ENCODE results near the gene CTNNA3.

CTNNA3 gene

DNA sequence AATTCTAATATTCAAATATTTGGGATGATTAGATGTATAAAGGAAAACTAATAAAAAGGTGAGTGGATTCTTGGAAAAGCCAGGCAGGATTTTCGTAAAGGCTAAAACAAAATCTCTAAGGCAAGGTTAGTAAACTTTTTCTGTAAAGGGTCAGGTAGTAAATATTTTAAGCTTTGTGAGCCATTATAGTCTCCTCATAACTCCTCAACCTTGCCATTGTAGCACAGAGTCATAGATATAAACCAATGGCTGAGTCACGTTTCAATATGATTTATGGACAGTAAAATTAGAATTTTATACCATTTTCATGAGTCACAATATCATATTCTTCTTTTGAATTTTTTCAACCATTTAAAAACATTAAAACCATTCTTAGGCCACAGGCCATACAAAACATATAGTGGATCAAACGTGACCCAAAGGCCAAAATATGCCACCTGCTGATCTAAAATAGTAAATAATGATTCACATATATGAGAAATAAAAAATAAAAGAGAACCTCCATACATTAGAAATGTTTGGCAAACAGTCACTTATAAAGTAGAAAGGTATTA lies 1422.0 kb downstream of the CTNNA3 start:
- DNase-seq: no peak

DNA sequence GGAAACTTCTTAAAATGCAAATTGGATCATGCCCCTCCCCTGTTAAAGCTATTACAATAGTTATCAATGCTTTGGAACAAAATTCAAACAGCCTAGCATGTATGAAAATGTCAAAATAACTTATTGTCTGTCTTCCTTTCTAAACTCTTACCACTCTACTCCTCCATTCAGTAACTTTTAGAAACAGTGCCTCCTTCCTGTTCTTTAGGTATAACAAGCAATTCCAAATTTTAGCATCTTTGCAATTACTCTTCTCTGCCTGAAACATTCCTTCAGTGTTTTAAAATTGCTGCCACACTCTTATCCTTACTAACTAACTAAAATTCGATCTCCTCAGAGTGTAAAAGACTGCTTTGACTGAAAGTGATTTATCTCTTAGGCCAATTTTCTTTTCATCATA lies 1430.6 kb downstream of the CTNNA3 start:
- DNase-seq: no peak

DNA sequence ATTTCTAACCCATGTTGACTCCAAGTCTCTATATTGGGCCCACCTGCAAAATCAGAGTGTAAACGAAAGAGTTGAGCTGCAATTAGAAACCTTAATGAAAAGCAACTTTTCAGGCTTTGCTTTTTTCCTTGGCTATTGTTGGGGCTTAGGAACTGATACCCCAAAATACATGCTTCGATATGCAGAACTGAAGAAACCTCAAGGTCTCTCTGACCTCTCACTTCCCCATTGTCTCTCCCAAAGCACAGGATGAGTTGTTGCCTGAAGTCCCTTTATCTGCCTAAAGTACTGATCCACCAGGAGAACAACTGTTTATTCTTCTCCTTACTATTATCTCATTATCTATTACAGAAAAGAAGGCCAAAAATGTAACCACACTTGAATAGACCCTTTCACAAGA lies 1436.2 kb downstream of the CTNNA3 start:
- no peak for DNase-seq

DNA sequence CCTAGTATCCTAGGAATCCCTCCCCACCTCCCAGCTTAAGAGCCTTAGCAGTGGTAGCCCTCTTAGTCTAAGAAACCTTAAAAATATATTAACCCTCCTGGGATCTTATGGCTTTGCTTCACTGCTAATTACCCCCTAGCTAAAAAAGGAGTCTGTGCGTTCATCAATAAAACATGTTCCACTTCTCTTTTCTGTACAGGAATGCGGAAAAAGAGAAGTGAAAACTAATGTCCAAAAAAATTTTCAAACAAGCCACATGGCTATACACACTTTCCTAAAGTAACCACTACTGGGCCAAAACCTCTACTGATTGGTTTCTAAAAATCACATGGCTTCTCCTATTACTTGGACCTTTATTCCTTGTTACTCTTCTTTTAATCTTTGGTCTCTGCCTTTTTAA lies 1437.3 kb downstream of the CTNNA3 start:
- DNase-seq: no peak

DNA sequence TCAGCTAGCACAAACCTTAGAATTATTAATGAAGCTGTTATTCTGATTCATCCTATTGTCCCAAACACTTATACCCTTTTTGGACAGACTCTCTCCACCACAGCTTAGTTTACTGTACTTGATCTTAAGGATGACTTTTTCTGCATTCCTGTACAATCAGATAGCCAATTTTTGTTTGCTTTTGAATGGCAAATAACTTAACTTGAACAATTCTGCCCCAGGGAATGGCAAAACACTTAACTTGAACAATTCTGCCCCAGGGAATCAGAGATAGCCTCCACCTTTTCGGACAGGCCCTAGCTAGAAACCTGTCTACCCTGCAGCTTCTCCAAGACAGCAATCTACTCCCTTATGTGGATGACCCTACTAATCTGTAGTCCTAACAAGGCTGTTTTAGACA lies 1438.2 kb downstream of the CTNNA3 start:
- DNase-seq: no peak

DNA sequence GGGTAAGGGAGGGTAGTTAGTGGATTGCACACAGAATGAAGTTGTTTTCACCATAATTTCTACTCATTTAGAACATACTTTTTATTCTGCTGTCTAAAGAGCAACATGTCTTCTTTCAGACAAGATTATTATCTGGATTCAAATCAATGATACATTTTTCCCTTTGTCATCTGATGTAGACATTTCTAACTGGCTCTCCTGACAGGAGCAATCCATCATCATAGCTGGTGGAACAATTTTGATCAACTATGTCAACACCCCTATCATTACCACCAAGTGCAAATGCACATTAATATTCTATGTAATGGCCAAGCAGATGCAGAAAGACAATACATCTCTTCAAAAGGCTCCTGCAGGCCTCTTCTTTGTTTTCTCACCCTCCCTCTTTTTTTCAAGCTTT lies 1443.0 kb downstream of the CTNNA3 start:
- no peak for DNase-seq

DNA sequence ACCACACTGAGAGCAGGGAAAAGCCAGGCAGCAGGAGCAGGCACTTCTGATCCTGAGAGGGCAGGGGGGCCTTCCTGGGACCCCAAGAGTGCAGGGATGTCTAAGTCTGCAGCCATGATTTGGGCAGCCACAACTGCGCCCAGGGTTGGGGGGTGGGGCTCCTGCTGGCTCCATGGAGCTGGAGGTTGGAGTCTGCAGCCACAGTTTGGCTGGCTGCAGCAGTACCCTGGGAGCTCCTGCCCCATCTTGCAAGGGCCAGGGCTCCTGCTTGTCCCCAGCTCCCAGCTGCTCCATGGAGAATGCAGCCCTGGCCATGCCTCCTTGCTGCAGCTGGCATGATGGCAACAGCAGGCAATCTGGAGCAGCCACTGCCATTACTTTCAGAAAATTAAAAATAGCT lies 1449.8 kb downstream of the CTNNA3 start:
- DNase-seq: no peak

DNA sequence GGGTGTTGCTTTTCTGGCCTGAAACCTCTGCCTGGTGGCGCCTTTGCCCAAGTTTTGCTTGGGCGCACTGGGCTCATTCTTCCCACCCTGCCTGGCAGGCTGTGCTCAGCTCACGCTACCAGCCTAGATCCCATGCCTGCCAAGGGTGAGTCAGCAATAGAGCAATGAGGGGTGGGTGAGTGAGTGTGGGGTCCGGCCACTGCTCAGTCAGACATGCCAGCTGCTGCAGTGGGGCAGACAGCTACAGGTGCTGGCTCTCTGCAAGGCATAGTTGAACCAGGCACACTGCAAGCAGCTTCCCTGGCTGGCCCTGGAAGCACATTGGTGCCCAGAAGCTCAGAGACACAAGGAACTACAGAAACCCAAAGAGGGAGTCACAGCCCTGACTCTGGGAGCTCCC lies 1451.0 kb downstream of the CTNNA3 start:
- no peak for DNase-seq

DNA sequence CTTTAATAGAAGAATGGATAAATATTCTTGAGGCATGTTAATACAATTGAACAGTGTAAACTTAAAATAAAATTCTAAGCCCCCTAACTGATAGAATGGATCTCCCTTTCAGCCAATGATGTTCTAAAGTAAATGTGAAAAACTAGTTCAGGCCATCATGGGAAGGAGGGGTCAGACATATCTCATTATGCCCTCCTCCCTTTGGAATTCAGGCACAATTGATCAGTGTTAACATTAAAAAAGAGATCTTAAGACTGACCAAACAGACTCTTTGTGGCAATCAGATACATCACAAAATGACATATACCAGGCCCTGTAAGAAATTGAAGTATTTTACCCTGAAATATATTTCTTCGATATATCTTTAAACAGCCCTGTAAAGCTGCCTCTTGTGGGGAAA lies 1453.1 kb downstream of the CTNNA3 start:
- DNase-seq: no peak

DNA sequence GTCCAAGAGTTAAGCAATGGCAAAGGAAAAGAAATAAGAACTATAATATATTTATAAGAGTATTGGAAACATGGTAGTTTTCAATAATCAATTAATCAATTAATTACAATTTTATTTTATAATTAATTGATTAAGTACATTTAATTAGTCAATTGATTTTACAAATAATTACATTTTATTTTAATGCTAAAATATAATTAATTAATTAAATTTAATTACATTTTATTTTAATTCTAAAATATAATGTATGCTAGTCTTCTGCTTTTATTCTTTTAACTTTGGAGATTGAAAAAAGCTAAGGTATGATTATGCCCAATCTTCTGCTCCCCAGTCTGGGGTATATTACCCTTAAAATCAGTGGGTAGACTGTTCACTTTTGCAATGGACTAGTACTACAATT lies 1456.9 kb downstream of the CTNNA3 start:
- no peak for DNase-seq

DNA sequence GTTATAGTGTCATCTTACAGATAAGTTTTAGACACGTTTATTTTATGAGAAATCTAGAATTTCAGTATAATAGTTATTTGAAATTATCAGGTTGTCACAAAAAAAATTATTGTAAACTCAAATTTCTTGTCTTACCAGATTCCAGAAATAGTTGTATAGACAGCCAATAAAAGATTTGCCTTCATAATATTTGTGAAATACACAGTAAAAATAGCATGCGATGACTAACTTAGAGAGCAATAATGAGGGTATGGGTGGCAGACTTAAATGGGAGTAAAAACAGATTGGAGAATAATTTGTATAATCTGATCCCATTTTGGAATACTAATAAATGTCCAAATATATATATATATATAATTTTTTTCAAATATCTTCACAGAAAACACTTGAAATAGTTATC lies 1457.7 kb downstream of the CTNNA3 start:
- no peak for DNase-seq

DNA sequence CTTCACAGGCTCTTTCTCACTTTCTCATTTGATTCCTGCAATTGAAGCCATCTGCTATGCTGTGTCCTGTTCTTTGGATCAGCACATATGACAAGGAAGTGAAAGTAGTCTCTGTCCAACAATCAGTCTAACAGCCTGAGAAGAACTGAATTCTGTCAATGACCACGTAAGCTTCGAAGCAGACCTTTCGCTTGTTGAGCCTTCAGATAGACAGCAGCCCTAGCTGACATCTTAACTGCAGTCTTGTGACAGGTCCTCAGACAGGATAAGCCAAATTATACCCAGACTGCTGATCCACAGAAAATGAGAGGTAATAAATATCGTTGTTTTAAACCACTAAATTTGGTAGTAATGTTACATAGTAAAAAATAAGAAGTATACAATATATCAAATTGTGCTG lies 1461.1 kb downstream of the CTNNA3 start:
- no peak for DNase-seq

DNA sequence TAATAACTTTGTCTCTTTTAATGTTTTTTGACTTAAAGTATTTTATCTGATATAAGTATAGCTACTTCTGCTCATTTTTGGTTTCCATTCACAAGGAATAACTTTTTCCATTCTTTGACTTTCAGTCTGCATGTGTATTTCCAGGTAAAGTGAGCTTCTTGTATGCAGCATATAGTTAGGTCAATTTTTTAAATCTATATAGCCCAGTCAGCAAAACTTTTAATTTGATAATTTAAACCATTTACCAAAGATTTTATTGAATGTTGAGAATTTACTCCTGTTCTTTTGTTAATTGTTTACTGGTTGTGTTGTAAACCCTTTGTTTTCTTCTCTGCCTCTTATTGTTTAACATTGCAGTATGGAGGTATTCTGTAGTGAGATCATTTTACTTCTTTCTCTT lies 1467.1 kb downstream of the CTNNA3 start:
- no peak for DNase-seq

DNA sequence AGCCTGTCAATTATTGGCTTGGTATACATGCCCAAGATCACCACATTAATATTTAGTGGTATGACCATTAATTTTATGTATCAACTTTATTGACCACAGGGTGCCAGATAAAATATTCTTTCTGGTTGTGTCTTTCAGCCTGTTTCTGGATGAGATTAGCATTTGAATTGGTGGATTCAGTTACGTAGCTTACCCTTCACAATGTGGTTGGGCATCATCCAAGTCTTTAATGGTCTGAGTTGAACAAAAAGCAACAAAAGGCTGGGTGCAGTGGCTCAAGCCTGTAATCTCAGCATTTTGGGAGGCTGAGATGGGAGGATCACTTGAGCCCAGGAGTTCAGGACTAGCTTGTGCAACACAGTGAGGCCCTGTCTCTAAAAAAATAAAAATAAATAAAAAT lies 1472.3 kb downstream of the CTNNA3 start:
- no peak for DNase-seq

DNA sequence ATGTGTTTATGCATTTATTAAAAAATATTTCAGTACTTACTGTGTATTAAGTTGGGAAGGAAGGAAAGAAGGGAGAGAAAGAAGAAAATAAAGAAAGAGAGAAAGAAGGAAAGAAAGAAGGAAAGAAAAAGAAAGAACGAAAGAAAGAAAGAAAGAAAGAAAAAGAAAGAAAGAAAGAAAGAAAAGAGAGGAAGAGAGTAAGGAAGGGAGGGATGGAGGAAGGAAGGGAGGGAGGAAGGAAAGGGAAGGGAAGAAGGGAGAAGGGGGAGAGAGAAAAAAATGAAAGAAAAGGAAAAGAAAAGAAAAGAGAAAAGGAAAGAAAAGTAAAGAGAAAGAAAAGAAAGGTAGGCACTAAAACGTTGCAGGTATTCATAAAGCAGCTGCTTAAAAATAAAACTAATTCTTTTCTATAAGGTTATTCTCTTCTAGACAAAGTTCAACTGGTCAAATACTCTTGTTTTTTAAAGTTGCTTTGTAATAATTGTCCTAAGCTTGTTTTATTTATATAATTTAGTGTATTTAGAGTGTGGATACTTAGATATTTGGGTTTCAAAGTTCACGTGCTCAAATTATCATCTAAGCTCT lies 1473.4 kb downstream of the CTNNA3 start:
- DNase-seq: no peak

DNA sequence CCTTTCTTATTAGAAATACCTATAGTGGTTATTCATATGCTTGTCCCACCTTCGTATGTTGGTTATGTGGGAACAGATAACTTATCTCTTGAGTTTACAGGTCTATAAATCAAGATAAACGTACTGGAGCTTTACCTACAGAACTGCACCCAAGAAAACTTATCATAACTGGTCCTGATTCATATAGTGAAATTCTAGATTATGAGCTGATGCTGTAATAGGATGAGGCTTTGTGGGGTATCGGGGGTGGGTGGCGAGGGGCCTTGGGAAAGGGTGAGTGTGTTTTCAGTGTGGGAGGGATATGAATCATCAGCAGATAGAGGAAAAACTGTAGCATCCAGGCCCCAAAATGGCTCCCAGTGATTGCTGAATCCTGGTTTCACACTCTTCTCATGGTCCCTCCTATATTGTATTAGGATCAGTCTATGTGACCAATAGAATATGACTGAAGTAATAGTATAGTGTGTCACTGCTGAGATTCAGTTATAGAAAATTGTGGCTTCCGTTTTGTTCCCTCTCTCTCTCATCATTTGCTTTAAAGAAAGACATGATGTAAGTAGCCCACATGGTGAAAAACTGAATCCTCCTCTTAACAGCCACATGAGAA lies 1476.9 kb downstream of the CTNNA3 start:
- DNase-seq: no peak

DNA sequence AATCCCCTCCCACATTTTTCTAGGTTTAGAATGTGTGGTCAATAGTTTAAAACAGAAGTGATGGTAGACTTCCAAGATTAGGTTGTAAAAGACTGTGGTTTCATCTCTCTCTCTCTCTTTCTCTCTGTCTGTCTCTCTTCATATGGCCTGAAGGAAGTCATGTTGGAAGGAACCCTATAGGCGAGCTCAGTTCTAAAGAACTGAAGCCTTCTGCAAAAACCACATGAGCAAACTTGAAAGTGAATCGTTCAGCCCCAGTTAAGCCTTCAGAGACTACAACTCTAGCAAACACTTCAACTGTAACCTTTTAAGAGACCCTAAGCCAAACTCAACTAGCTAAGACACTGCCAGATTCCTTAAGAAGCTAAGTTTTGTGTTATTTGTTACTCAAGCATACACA lies 1477.7 kb downstream of the CTNNA3 start:
- no peak for DNase-seq

DNA sequence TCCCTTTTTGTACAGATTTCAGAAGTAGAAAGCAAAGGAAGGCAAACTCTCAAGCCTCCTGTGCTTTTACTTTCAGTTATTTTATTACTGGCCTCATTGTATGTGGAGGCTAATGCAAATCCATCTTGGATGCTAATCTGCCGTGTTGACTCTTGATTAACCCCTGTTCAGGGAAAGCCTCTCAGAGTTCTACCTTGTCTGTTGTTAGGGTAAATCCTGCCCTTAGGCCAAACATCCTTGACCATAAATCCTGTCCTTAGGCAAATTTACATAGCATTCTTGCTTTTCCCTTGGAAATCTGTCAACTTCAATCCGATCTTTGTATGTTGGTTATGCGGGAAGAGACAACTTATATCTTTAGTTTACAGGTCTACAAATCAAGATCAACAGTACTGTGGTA lies 1480.1 kb downstream of the CTNNA3 start:
- no peak for DNase-seq

DNA sequence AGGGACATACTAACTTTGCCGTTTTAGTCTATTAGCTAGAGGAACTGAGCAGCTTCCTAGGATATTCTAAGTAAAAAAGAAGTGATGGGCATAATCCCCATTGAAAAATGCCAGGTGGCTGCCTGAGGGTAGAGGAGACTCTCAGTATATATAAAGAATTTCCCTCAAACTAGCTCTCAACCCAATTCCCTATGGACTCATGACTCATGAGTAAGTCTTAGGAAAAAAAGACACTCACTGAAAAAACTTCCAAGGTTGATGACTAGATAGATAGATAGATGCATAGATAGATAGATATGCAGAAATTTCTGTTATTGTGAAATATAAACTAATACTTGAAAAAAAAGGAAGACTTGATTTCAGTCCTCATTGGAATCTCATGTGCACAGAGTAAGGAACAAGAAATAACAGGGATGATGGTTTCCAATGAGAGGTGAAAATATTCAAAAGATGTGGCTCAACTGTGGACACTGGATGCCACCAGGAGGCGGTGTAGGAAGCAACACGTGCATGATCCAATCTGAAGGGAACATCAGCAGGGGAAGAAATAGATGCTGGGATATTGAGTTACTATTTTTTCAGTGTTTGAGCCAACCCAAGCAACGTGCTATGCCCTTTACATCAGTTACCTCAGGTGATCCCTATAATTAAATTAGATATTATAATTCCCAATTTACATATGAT lies 1481.1 kb downstream of the CTNNA3 start:
- no peak for DNase-seq

DNA sequence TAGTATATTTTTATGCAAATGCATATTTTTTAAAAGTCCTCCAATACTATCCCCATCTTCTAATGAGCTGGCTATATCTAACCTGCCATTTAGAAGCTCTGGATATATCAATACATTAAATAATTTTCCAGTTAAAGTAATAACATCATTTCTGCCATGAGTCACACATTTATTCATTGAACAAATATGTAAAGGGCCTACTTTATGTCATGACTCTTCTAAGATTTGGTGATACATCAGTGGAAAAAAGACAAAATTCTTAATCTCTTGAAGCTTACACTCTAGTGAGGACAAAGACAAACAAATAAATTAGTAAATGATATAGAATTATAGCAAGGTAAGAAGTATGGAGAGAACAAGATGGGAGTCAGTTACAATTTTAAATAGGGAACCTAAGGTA lies 1487.0 kb downstream of the CTNNA3 start:
- DNase-seq: no peak

DNA sequence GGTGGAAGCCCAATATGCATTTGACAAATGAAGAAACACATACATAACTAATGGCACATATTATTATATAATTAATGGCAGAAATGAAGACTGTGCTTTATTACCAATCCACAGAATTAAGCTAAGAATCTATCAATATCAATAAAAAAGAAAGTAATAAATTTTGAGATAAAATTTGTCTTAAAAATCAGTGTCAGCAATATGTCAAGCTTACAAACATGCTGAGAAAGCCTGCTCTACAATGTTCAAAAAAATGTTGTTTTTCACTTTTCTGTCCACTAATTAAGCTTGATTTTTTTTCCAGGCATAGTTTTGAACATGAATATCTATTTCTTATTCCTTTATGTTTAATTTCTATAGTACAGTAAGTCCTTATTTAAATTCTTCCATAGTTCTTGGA lies 1491.2 kb downstream of the CTNNA3 start:
- no peak for DNase-seq

DNA sequence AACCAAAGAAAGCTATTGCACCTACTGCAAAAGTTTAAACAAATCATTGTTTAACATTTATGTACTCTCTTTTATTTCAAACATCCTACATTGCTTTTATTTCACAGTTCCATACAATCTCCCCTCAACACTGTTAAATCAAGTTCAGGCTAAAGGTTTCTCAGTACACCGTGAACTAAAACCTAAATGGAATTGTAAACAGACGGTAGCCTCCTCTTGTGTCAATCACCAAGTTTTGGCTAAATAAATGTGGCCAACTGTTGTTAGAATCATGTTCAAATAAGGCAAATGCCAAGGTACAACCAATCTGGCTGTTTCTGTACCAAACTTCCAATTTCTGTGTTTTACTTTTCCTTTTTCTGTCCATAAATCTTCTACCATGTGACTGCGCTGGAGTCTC lies 1493.9 kb downstream of the CTNNA3 start:
- DNase-seq: no peak

DNA sequence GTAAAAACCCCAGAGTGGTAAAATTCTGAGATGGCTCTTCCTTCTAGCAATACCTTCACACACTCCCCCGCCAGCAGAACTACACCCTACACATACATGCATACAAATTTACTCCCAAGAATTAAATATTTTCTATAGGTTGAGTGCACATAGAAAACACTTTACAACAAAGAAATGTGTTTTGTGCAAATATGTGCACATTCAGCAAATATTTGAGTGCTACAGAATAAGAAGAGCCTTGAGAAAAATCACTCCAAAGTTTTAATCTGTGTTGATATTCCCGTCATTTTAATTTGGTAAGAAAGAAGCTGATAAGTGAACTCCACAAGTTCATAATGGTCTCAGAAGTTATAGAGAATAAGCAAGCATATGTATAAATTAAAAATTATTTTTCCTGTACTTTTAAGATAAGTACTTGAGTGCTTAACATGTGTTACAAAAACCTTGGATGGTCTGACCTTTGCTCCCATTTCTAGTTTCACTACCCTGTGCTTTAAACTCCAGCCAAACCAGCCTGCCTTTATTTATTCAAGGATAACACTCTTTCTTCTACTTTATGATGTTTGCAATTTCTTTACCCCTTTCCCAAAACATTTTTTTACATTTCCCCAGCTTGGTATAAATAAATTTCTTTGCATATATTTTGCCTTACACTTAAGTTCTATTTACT lies 1503.7 kb downstream of the CTNNA3 start:
- DNase-seq: no peak

DNA sequence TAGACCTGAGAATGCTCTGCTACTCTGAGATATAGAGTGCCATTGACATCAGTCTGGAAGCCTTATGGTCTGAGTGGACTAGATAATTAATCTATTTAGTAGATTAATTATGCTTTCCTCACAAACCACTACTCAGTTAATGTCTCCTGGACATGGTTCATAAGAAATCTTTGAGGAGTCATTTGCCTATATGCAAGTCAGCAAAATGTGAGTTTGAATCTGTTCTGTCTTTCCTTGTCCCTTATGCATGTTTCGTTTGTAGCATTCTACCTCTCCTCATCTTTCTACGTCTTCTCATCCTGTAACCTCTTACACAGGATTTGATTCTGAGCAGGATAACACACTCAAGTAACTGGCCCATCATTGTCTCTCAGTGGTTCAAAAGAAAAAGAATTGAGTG lies 1505.6 kb downstream of the CTNNA3 start:
- no peak for DNase-seq
